BE2C (cell line): ENCODE measurements around the gene RINL.

Experiments used
- DNase-seq: peaks from one replicate; pipeline ENCODE4 v3.0.0-alpha.2; 2020
- H3K27me3 ChIP-seq: fragments of 250-450 bp; sonication (Bioruptor Pico); 2 replicates; pipeline ENCODE4 v1.5.1; 2020; ENCODE audit warnings: mild to moderate bottlenecking
- H3K36me3 ChIP-seq: fragments of 250-450 bp; sonication (Bioruptor Pico); 2 replicates; pipeline ENCODE4 v1.5.1; 2020; ENCODE audit warnings: mild to moderate bottlenecking
- H3K4me1 ChIP-seq: fragments of 250-450 bp; sonication (Bioruptor Pico); 2 replicates; pipeline ENCODE4 v1.5.1; 2020
- H3K4me3 ChIP-seq: 2 replicates; pipeline ENCODE4 v1.5.1; 2011; ENCODE audit warnings: low read depth, low read length
- H3K9me3 ChIP-seq: fragments of 250-450 bp; sonication (Bioruptor Pico); 2 replicates; pipeline ENCODE4 v1.5.1; 2020
- CTCF ChIP-seq: IDR thresholded peaks from 2 replicates; pipeline ENCODE4 v1.5.1; 2012; ENCODE audit warnings: mild to moderate bottlenecking, low read depth, low read length

The RINL gene

GRCh38 chr19:38907227-38907626 lies 29.2 kb upstream of the RINL start:
- Histone ChIP-seq H3K36me3 (peaks cover 22% of the 10 kb centered on the region), H3K27me3 (no peaks in the 10 kb centered on the region), H3K9me3 (no peaks in the 10 kb centered on the region; the same call in 1 of the 2 replicates), H3K4me1 (no peaks in the 10 kb centered on the region), H3K4me3 (no peak overlapping the region)
- DNase-seq = no peak
- no peak for TF ChIP-seq CTCF

GRCh38 chr19:38905620-38906019 lies 27.5 kb upstream of the RINL start:
- Histone ChIP-seq H3K4me1 (no peaks in the 10 kb centered on the region), H3K9me3 (no peaks in the 10 kb centered on the region; the same call in none of the 2 replicates), H3K36me3 (peaks cover 22% of the 10 kb centered on the region), H3K4me3 (no peak overlapping the region), H3K27me3 (no peaks in the 10 kb centered on the region)
- no peak for DNase-seq
- TF ChIP-seq CTCF = no peak

- H3K9me3 ChIP-seq = no peaks in the 10 kb centered on the region; the same call in none of the 2 replicates
- no peak overlapping the region for H3K4me3 ChIP-seq
- no peak for TF ChIP-seq CTCF
- H3K27me3 ChIP-seq = no peaks in the 10 kb centered on the region
- H3K4me1 ChIP-seq = no peaks in the 10 kb centered on the region
- H3K36me3 ChIP-seq = peaks cover 22% of the 10 kb centered on the region
- DNase-seq = no peak
Observed at GRCh38 chr19:38904581-38905539, 26.8 kb upstream of the RINL start.

GRCh38 chr19:38901683-38902082 lies 23.6 kb upstream of the RINL start:
- TF ChIP-seq CTCF = no peak
- DNase-seq = no peak
- peaks cover 4% of the 10 kb centered on the region; the same call in 1 of the 2 replicates for H3K4me1 ChIP-seq
- no peaks in the 10 kb centered on the region for H3K27me3 ChIP-seq
- no peaks in the 10 kb centered on the region; the same call in 1 of the 2 replicates for H3K9me3 ChIP-seq
- peaks cover 12% of the 10 kb centered on the region for H3K36me3 ChIP-seq
- no peak overlapping the region for H3K4me3 ChIP-seq

- DNase-seq = no peak
- H3K36me3 ChIP-seq = peaks cover 9% of the 10 kb centered on the region
- H3K9me3 ChIP-seq = no peaks in the 10 kb centered on the region; the same call in 1 of the 2 replicates
- peaks cover 4% of the 10 kb centered on the region; the same call in 1 of the 2 replicates for H3K4me1 ChIP-seq
- TF ChIP-seq CTCF = no peak
- peak overlapping the region; percentile 81 for H3K4me3 ChIP-seq
- no peaks in the 10 kb centered on the region for H3K27me3 ChIP-seq
Observed at GRCh38 chr19:38900743-38901190, 22.7 kb upstream of the RINL start.

GRCh38 chr19:38900202-38900629 lies 22.1 kb upstream of the RINL start:
- H3K4me3 ChIP-seq = peak overlapping the region; percentile 81
- TF ChIP-seq CTCF = no peak
- H3K9me3 ChIP-seq = no peaks in the 10 kb centered on the region; the same call in 1 of the 2 replicates
- H3K4me1 ChIP-seq = peaks cover 4% of the 10 kb centered on the region; the same call in 1 of the 2 replicates
- H3K36me3 ChIP-seq = peaks cover 4% of the 10 kb centered on the region; the same call in 1 of the 2 replicates
- H3K27me3 ChIP-seq = no peaks in the 10 kb centered on the region
- DNase-seq = no peak
